ENCODE data around the gene FNDC3B.

Gene FNDC3B

GRCh38 chr3:172346161-172346560, 306.8 kb downstream of the FNDC3B start:
- DNase-seq (ENCODE audit: low spot score) = no peak
- no peak for TF ChIP-seq CTCF (IDR thresholded peaks at IDR 0.05)
- no peak overlapping the region for H3K27ac ChIP-seq
- no peak overlapping the region for H3K4me3 ChIP-seq

DNA sequence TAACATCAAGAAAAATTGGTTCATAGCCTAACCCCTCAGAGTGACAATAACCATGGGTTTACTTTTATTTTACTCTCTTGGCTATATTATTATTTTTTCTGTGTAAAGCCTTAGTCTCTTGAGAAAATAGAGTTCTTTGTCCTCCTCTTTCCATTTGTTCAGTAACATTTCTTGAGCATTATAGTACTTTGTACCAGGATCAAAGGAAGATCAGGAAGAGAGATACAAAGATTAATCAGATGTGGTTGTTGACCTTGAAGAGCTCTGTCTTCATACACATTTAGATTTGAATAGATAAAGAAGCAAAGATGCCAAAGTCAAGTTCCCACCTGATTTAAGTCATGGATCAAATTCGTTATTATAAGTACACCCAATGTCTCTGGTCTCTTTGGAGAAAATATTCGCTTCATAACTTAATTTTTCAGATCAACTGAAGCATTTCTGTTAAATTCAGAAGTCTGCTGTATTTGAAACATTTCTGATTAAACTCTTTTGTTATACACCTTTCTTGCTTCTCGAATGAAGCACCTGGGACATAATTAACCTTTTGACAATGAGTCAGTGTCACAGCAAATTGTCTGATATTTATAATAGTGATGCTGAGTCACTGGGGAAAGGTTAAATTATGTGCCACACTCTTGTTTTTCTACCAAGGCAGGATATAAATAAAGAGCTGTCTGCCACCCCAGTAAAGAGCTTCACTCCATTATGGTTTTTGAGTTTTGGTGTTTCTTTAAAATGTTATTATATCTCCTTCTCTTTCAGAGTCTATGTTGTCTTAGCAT, 308.7 kb downstream of the FNDC3B start:
- H3K4me3 ChIP-seq = no peak overlapping the region
- DNase-seq (ENCODE audit: low spot score) = no peak
- no peak overlapping the region for H3K27ac ChIP-seq
- no peak for TF ChIP-seq CTCF (IDR thresholded peaks at IDR 0.05)

DNA sequence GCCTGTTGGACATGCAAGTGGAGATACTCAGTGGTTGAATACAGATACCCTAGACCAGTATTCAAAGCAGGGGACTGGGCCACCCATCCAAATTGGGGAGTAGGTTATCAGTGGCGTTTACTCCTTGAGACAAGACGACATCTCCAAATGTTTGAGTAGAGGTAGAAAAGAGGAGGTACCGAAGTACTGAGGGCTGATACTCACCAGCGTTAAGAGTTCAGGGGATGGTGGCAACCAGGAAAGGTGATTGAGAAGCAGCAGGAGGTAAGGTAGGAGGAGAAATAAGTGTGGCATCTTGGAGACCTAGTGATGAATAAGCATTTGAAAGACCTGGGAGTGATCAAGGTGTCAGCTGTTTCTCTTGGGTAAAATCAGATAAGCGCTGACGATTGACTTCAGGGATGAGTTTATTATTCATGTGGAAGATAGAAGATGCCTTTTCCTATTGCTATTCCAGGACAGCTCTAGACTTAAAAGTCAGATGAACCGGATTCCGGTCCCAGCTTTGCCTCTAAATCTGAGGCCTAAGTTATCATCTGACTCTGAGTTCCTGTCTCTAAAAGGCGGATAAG, 312.6 kb downstream of the FNDC3B start:
- DNase-seq (ENCODE audit: low spot score) = no peak
- Histone ChIP-seq H3K4me3 (no peak overlapping the region), H3K27ac (no peak overlapping the region)
- TF ChIP-seq CTCF (IDR thresholded peaks at IDR 0.05) = no peak

DNA sequence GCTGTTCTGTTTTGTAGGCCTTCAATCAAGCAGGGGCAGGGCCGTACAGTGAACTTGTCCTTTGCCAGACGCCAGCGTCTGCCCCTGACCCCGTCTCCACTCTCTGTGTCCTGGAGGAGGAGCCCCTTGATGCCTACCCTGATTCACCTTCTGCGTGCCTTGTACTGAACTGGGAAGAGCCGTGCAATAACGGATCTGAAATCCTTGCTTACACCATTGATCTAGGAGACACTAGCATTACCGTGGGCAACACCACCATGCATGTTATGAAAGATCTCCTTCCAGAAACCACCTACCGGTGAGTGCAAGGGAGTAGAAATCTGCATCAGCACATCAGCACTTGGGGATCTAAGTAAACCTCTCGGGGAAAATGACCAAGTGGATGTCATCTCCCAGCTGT, 313.4 kb downstream of the FNDC3B start:
- H3K27ac ChIP-seq = no peak overlapping the region
- no peak for TF ChIP-seq CTCF (IDR thresholded peaks at IDR 0.05)
- DNase-seq (ENCODE audit: low spot score) = no peak
- H3K4me3 ChIP-seq = no peak overlapping the region

DNA sequence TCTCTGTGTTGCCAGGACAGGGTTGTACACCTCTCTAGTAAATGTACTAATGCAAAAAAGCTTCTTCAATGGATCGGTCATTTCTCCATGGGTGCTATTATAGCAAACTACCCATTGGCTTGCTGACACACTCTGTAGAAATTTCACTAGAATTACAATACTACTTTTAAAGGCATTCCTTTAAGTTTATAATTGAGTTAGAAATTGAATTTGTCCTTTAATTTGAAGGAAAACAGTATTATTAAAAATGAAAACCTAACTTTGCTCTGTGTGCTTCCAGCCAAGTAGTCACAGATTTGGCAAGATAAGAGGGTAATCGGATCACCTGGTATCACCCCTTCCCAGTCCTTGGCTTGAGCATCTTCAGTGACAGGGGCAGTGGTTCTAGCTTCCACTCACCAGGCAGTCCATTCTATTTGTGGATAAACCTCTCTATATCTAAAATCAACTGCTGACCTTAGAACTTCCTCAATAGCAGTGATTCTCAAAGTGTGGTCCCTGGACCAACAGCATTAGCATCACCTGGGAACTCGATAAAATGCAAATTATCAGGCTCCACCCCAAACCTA, 315.6 kb downstream of the FNDC3B start:
- DNase-seq (ENCODE audit: low spot score) = no peak
- Histone ChIP-seq H3K27ac (no peak overlapping the region), H3K4me3 (no peak overlapping the region)
- TF ChIP-seq CTCF (IDR thresholded peaks at IDR 0.05) = no peak

- no peak for DNase-seq (ENCODE audit: low spot score)
- no peak overlapping the region for H3K4me3 ChIP-seq
- H3K27ac ChIP-seq = peak overlapping the region in 1 of 2 donors; percentile 35
- TF ChIP-seq CTCF (IDR thresholded peaks at IDR 0.05) = no peak
Measured at GRCh38 chr3:172355836-172356235, 316.5 kb downstream of the FNDC3B start.

GRCh38 chr3:172356427-172356826, 317.0 kb downstream of the FNDC3B start:
- peak overlapping the region in 1 of 2 donors; percentile 35 for H3K27ac ChIP-seq
- no peak overlapping the region for H3K4me3 ChIP-seq
- TF ChIP-seq CTCF (IDR thresholded peaks at IDR 0.05) = no peak
- DNase-seq (ENCODE audit: low spot score) = no peak

All from coronary artery (tissue), 2 donors.